Embryonic facial prominence (tissue), 1 donor: ENCODE measurements around the gene PLPPR5.
A peak's percentile ranks its signal among the peaks of the same experiment; 100 is the strongest.
"Not testable (repeated sequence)": the region's sequence is repeated elsewhere in the genome, so short reads cannot be mapped to it uniquely, and the experiment has no call there.

ENCODE experiments used
- DNase-seq: peaks from one replicate; pipeline ENCODE4 v3.0.0-alpha.2; 2016; ENCODE audit errors: extremely low spot score

The PLPPR5 gene

GRCh38 chr1:98919211-98919610 lies 85.5 kb downstream of the PLPPR5 start:
- DNase-seq: no peak

GRCh38 chr1:98914547-98914946 lies 90.1 kb downstream of the PLPPR5 start:
- no peak for DNase-seq

DNA sequence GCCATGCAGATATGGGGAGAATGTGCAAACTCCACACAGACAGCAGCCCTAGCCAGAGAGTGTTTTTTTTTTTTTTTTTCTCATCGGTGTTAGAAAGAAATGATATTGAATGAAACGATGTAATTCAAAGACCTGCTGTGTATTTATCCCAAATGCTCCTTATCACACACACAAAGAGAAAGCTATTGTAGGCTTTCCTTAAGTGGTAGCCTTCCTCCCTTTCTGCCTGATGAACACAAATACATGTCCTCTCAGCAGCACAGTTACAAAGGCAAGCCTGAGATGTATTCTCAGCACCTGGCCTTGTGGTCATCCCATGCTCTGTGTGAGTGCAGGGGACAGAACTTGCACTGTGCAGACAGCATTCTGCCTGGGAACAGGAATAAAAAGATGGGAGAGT lies 93.8 kb downstream of the PLPPR5 start:
- no peak for DNase-seq

- DNase-seq: no peak
Observed at GRCh38 chr1:98908980-98909379, 95.7 kb downstream of the PLPPR5 start.

- no peak for DNase-seq
Observed at GRCh38 chr1:98906809-98907208, 97.9 kb downstream of the PLPPR5 start.

GRCh38 chr1:98906361-98906760 lies 98.3 kb downstream of the PLPPR5 start:
- DNase-seq: no peak

GRCh38 chr1:98904684-98905083 lies 100.0 kb downstream of the PLPPR5 start:
- no peak for DNase-seq

DNA sequence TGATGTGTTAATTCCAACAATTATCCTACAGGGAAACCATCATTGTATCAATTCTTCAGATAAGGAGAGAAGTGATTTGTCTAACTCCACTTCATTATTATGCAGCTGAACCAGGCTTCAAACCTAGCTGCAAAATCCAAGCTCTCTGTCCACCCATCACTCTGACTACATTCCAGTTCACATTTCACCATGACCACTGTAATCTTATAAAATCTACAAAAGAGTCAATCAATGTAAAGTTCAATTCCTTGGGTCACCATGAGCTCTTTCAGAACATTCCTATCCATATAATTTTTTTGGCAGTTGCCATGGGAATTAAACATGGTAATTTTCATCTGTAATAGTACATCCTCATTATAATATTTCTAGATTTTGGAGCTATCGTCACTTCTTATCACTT lies 100.9 kb downstream of the PLPPR5 start:
- DNase-seq: no peak

DNA sequence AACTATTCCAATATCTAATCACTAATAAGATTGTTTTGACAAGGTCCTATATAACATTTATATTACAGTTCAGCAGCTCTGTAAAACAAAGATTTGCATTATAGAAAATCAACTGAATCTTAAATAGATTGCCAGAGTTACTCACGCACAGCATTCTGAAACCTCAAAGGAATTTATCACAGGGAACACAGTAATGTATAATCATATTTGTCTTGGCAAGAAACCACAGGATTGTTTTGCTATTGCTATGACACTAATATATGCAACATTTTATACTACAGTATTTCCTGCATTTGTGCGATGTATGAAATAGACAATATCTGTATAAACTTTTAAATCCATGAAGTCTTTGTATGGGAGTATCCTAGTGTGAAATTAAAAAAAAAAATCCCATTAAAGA lies 101.4 kb downstream of the PLPPR5 start:
- DNase-seq: peak; percentile 45

GRCh38 chr1:98898940-98899339 lies 105.7 kb downstream of the PLPPR5 start:
- no peak for DNase-seq

GRCh38 chr1:98897479-98897878 lies 107.2 kb downstream of the PLPPR5 start:
- no peak for DNase-seq

GRCh38 chr1:98896711-98897445 lies 107.8 kb downstream of the PLPPR5 start:
- DNase-seq: no peak

DNA sequence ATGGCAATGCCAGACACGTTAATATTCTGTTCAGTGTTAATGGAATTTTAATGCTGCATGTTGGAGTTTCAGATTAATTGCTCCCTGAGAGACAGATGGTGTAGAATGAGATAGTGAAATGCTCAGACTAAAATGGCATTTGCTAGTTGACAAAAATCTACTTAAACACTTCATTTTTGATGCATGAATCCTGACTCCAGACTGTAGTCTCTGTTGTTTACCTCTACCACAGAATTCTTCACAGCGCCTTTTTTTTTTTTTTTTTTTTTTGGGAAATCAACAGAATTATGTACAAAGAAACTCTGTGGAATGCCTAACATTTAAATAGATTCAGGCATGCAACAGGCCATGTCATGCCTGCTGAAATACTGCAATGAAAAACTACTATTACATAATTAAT lies 111.3 kb downstream of the PLPPR5 start:
- DNase-seq: no peak

DNA sequence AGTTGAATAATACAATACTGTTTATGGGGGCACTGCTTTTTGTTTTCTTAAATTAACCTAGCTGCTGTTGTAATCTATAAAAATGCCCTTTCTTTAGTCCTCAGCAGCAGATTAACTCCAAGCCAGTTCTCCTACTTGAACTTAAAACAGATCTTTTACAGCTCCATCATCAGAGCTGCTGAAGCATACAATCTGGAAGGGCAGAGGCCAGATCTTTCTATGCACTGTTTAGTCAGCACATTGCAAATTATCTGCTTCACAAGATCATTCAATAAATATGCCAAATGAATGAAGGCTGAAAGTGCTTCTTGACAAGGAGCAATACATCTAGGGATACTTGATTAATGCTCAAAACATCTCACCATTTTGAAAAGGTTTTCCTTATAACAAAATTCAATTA lies 115.8 kb downstream of the PLPPR5 start:
- no peak for DNase-seq

- DNase-seq: no peak
Observed at GRCh38 chr1:98887507-98887906, 117.2 kb downstream of the PLPPR5 start.

- DNase-seq: no peak
Observed at GRCh38 chr1:98884864-98885263, 119.8 kb downstream of the PLPPR5 start.

DNA sequence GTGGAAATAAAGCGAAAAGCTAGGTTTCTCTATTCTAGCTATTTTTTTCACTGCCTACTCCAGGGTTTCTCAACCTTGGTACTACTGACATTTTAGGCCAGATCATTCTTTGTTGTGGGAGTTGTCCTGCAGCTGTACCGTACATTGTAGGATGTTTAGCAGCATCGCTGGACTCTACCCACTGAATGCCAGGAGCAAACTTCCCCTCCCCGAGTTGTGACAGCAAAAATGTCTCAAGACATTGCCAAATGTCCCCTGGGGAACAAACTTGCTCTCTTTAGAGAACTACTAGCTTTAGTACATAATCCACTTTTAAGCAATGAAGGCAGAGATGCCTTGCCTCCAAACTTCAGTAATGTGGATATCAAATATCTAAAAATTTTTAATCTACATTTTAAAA lies 122.8 kb downstream of the PLPPR5 start:
- DNase-seq: no peak

GRCh38 chr1:98881234-98881633 lies 123.4 kb downstream of the PLPPR5 start:
- not testable (repeated sequence) for DNase-seq

GRCh38 chr1:98874828-98875227 lies 129.8 kb downstream of the PLPPR5 start:
- DNase-seq: no peak

GRCh38 chr1:98870959-98871903 lies 133.4 kb downstream of the PLPPR5 start:
- no peak for DNase-seq

GRCh38 chr1:98865796-98866195 lies 138.9 kb downstream of the PLPPR5 start:
- DNase-seq: no peak

GRCh38 chr1:98860329-98860728 lies 144.3 kb downstream of the PLPPR5 start:
- DNase-seq: no peak

- no peak for DNase-seq
Observed at GRCh38 chr1:98854137-98854536, 150.5 kb downstream of the PLPPR5 start.
